Colon (tissue), 2 donors: Measurements from ENCODE around the gene CIDEB.

Experiments used
- FAIRE-seq: peaks from 2 replicates; lab custom pipeline; 2012; peaks lifted over from hg19 to GRCh38; lab: Jason Lieb, UNC
- donor health status: control.
- donor health status: control.

The CIDEB gene

GRCh38 chr14:24269368-24269767 lies 38.4 kb downstream of the CIDEB start:
- FAIRE-seq: no peak

DNA sequence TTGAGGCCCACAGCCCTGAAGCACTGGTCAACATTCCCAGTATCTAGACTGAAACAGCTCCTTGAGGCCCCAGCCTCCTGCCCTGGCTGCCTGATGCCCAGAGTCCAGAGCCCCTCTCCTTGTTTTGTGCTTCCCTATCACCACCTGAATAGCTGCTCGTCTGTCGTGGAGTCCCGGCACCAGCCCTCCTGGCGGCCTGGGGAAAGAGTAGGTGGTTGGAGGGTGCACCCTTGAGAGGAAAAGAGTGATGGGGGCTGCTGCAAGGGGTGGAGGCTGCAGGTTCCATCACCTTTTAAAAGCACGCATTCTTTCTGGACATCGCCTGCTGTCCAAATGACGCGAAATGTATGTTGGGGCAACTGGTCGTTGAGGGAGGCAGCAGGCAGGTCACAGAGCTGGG lies 39.6 kb downstream of the CIDEB start:
- no peak for FAIRE-seq

GRCh38 chr14:24267516-24267915 lies 40.3 kb downstream of the CIDEB start:
- no peak for FAIRE-seq

DNA sequence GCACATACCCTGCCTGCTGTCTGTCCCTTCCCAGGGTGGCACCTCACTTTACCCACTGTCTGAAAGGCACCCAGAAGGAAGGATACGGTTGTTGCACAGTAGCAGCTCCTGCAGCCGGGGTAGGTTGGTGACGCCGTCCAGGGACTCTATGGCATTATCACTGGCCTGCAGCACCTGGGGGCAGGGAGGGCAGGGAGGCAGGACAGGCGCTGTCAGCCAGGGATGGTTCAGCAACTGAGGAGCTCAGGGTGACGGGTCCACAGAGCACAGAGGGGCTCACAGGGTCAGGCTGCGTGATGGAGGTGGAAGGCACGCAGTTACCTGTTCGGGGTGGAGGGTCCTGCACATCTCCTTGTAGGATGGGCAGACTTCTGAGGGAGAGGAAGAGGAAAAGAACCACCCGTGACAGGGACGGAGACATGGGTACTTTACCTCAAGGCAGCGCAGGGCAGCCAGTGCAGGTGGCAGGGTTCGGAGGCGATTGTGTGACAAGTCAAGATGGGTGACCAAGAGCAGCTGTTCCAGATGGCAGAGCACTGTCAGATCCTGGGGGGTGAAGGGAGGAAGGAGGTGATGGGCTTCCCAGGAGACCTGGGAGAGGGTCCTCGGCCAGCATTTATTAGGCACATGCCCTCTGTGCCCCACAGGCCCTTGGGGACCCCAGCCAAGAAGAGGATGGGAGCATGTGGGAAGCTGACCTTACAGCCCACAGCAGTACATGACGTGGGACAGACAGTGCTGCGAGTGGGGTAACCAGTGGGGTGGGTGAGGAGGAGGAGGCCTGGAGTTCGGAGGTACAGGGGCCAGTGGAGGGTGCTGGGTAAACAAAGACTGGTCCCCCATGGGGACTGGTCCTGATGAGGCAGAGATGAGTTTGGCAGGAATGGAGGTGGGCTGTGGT lies 41.2 kb downstream of the CIDEB start:
- FAIRE-seq: no peak

DNA sequence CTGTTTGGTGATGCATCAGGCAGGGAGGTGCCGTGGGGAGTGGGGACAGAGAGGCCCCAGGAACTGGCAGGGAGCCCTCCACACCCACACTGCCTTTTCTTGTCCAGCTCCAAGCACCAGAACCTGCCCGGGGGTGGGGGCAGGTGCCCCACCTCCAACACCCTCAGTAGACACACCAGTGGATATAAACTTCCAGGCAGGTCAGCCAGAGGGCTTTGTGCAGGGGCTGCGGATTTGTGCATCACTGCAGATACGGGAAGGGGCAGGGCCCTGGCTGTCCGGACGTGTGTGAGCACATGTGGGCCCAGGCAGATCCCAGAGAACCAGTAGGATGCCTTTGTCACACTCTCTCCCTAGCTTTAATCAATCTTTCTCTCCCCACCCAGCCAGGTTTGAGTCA lies 43.5 kb downstream of the CIDEB start:
- no peak for FAIRE-seq

DNA sequence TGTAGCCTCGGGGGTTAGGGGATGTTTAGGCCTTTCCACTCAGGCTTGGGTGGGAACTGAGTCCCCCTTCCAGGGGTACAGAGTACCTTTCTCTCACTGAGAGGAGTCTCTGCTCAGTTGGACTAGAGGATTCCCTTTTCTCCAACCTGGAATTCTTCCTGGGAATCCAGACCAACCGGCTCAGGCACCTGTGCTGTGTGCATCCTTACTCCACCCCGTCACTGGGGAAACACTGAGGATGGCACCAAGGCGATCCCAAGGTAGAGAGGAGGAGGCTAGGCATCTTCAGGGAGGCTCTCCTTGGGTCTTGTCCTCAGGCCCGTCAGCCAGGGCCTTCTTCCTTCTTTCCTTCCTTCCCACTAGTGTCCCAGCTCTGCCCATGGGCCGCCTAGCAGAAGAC lies 43.9 kb downstream of the CIDEB start:
- no peak for FAIRE-seq

DNA sequence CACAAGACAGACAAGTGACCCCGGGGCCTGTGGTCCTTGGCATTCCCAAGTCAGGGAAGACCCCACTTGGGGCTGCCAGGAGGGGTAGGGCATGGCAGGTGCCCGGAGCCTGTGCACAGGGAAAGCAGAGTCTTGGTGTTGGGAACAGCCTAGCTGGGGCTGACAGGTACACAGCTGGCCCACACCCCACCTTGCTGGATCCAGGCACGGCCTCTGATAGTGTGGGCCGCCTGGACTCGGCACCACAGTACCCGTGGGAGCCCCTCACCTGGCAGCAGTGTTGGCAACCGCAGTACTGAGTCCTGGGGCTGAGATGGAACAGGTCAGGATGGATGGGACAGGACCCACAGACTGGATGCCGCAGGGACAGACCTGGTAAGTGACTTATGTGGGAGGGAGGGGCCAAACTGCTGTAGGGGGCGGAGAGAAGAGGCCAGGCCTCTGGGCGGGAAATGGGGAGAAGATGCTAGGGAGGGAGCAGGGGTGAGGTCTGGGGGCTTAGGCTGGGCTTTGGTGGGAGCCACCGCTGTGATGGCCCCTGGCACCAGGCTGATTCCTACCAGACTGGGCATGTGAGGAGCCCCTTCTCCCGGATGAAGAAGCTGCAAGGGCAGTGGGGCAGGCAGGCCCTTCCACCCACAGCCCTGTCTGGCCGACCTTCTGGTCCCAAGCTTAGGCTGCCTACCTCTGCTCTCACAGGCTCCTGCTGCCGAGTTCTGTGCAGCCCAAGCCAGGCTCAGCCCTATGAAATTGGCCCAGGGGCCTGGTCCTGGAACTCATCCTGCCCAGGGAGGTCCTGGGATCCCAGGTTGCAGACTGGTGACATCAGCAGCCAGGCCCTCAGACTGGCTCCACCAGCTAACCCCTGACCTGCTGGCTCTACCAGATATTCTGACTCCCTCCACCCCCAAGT lies 44.7 kb downstream of the CIDEB start, which contains the start of gene TGM1:
TSS of gene TGM1 (minus strand) at position 357 of the 913 bp plus-strand sequence. CDS start 825 bp downstream, outside the sequence.
- no peak for FAIRE-seq

- FAIRE-seq: no peak
Observed at GRCh38 chr14:24261969-24262327, 45.8 kb downstream of the CIDEB start.

DNA sequence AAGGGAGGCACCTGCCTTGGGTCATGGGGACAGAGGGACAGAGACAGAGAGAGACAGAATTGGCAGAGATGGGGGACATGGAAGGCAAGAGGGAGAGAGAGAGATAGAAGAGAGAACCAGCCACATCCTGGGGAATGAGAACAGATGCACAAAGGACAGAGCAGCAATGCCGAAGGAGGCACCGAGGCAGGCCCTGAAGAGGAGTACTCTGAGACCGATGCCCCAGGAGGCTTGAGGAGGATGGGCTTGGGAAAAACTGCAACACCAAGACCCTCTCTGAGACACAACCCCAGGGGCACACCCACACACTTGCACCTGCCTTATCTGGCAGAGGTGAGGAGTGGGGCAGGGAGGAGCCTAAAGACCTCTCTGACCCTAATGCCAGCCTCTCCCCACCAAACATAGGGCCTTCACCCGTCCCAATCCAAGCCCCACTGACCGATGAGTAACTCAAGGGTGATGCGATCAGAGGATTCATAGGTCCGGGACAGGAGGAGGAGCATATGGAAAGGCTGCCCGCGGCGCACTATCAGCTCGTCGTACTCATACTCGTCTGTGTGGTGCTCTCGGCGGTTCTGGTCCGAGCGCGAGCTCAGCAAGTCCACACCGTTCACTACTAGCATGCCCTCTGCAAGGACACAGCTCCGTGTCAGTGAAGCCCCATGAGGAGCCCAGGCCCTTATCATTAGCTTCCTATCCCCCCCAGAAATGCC lies 46.4 kb downstream of the CIDEB start:
- FAIRE-seq: no peak

GRCh38 chr14:24260780-24261157 lies 47.0 kb downstream of the CIDEB start:
- no peak for FAIRE-seq

DNA sequence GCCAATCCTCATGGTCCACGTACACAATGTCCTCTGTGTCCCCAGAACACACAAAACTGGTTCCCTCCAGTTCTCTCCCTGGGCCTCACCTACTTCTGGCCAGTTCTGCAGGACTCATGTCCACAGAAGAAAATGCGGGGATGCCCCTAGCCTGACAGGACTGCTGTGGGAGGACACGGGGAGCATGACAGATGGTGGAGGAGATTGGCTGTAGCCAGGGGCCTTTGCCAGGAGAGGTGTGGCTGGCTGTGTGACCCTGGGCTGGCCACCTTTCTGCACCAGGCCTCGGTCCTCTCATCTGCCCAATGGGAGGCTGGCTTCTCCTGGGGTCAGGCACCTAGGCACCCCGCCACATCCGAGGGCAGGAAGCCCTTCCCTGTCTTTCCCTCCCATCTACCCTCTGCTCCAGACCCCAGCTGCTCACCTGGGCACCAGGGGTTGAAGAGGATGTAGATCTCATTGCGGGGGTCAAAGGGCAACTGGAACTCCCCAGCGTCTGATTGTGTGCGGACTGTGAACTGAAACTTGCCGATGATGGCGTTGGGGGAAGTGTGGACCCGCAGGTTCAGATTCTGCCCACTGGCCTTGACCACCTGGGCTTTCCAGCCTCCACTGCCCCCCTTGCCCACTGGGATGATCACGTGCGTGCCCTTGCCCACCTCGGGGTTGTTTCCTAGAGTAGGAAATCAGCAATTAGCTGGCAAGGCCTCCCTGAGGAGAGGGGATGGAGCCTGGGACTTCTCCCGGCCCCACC lies 47.6 kb downstream of the CIDEB start:
- FAIRE-seq: no peak

DNA sequence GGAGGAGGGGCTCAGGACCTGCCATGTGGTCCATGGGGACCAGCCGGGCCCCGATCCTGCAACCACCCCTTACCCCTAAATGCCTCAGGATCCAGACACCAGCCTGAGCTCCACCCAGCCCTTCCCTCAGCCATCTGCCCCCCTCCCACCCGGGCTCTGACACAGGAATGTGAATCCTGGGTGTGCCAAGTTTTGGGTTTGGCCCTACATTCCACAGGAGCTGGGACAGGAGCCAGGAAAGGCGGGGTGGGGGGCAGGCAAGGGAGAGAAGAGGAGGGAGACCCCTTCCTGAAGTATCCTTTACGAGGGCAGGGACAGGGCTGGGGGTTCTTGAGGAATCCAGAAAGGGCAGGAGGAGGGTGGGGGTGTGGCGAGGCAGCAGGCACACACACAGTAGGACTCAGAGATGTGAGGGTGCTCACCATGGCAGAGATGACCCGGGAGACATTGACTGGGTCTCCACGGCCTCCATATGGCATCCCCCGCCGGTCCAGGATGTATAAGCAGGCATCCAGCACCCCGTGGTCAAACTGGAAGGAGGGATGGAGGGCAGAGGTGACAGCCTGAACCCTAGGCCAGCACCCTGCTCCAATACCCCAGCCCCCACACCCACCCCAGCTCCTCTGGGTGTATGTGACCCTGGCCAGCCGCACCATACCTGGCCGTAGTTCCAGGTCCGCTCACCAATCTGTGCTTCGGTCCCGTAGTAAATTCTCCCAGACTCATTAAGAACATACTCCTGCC lies 48.3 kb downstream of the CIDEB start:
- no peak for FAIRE-seq

GRCh38 chr14:24258548-24259265 lies 49.1 kb downstream of the CIDEB start:
- FAIRE-seq: no peak

DNA sequence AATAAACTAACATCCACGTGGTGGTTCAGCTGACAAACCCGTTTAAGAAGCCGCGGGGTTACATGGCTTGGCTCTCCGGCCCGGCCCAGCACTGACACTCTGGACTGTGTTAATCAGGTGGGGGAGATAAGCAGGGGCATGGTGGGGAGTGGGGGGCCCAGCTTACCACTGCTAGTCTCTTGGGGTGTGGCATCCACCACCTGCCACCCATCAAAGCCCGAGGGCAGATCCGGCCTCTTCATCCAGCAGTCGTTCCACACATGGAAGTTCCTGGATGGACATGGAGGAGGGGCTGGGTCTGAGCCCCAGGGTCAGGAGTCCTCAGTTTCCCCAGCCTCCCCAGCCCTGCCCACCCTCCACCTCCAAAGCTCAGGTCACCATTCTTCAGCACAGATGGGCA lies 49.7 kb downstream of the CIDEB start:
- no peak for FAIRE-seq

- FAIRE-seq: no peak
Observed at GRCh38 chr14:24256960-24257359, 50.8 kb downstream of the CIDEB start.

GRCh38 chr14:24255931-24256711 lies 51.7 kb downstream of the CIDEB start:
- no peak for FAIRE-seq

DNA sequence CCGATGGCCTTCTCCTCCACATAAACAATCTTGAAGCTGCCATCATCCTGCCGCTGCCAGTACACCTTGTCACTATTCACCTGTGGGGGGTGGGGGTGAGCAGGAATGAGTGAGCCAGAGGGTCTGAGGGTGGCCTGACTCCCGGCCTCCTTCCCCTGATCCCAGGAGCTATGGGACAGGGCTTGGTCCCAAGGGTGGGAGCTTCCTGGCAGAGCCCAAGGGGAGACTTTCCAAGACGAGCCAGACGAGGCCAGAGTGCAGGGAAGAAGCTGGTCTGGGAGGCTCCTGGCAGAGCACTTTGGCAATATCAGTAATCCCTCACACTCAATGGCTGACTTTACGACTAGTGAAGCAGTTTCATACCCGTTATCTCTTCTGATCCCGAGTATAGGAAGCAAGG lies 52.3 kb downstream of the CIDEB start:
- no peak for FAIRE-seq
